HCT116 (cell line): ENCODE data around the gene PDIK1L. TPM values are rescaled to one million over a fixed set of nuclear protein-coding genes. Genes with fewer than 3 reads are reported as not detected.

Experiments used
- ATAC-seq: fragments of 200-7000 bp; cut with Tn5 transposase; 2 replicates; pipeline ENCODE4 v1.9.1; 2020; ENCODE audit warnings: mild to moderate bottlenecking, moderate library complexity
- Bru-seq: library from RNA; stranded (reverse); fragments of 400-500 nt; gene quantifications from one replicate; lab custom pipeline; 2021; lab: Mats Ljungman, UMichigan
- BruChase-seq, 2 experiments: library from RNA; stranded (reverse); fragments of 400-500 nt; gene quantifications; one replicate each; lab custom pipeline; 2021; lab: Mats Ljungman, UMichigan
- BruUV-seq: library from RNA; stranded (reverse); fragments of 400-500 nt; replicated peaks from 2 replicates; lab custom pipeline; 2021; lab: Mats Ljungman, UMichigan
- CTCF ChIA-PET: fragments of 300-600 bp; sonication (Branson Sonifier 250); formaldehyde crosslinking; loops from one replicate; lab custom pipeline; 2021; ENCODE audit warnings: antibody characterized with exemption; lab: Charles Lee
- POLR2A ChIA-PET: fragments of 300-600, 350-600 bp; sonication (Branson Sonifier 250); formaldehyde crosslinking; loops from one replicate; lab custom pipeline; 2021; ENCODE audit warnings: antibody characterized with exemption; lab: Charles Lee
- RAD21 ChIA-PET, 2 experiments: fragments of 300-600 bp; sonication (Branson Sonifier 250); formaldehyde crosslinking; loops; one replicate each; lab custom pipeline; 2023; ENCODE audit warnings: low total read pairs in 2 of 2; ENCODE audit not compliant: uncharacterized antibody in 2 of 2, unreplicated experiment in 2 of 2, low non-redundant PET in 1 of 2; lab: Charles Lee
- DNase-seq: peaks from one replicate; pipeline ENCODE4 v3.0.0-alpha.2; 2010; ENCODE audit warnings: low read depth, low spot score
- H2AFZ ChIP-seq: fragments of 200-600 bp; shearing (Covaris generic), sonication (generic); 2 replicates; pipeline ENCODE4 v1.6.1; 2017; ENCODE audit warnings: low read depth, mixed run types, mixed read lengths, antibody characterized with exemption, low read length; ENCODE audit not compliant: poor library complexity, severe bottlenecking
- H3K27ac ChIP-seq: 2 replicates; pipeline ENCODE4 v1.5.1; 2012; ENCODE audit warnings: low read depth, low read length
- H3K27me3 ChIP-seq: fragments of 200-600 bp; sonication (generic); 2 replicates; pipeline ENCODE4 v1.6.1; 2016; ENCODE audit warnings: mixed run types, low read length, mixed read lengths; ENCODE audit not compliant: insufficient read depth
- H3K36me3 ChIP-seq, 2 experiments: fragments of 200-500 bp in 1 of 2; fragments of 200-600 bp in 1 of 2; sonication (Bioruptor generic) in 1 of 2; sonication (generic) in 1 of 2; 2 replicates each; pipeline versions ENCODE4 v1.5.1 to v1.6.1; 2014 to 2016; ENCODE audit warnings: low read length in 2 of 2, inconsistent platforms in 1 of 2, mixed read lengths in 1 of 2, mixed run types in 1 of 2; ENCODE audit not compliant: insufficient read depth in 2 of 2, control insufficient read depth in 1 of 2
- H3K4me1 ChIP-seq, 2 experiments: fragments of 200-600 bp in 1 of 2; sonication (generic) in 1 of 2; 2 replicates each; pipeline versions ENCODE4 v1.5.1 to v1.6.1; 2012 to 2017; ENCODE audit warnings: low read length in 2 of 2, inconsistent platforms in 1 of 2, mild to moderate bottlenecking in 1 of 2, mixed read lengths in 1 of 2, mixed run types in 1 of 2, moderate library complexity in 1 of 2; ENCODE audit not compliant: insufficient read depth in 2 of 2, control insufficient read depth in 1 of 2
- H3K4me2 ChIP-seq: fragments of 200-600 bp; sonication (generic); 2 replicates; pipeline ENCODE4 v1.6.1; 2017; ENCODE audit warnings: mixed run types, low read length, mixed read lengths
- H3K4me3 ChIP-seq, 2 experiments: fragments of 200-600 bp in 1 of 2; sonication (generic) in 1 of 2; replicated peaks in 1 of 2; 2 replicates each; pipeline ENCODE4 v1.5.1; 2011 to 2016; ENCODE audit warnings: low read length in 2 of 2, control low read depth in 1 of 2, low read depth in 1 of 2, mild to moderate bottlenecking in 1 of 2, mixed read lengths in 1 of 2, mixed run types in 1 of 2
- H3K79me2 ChIP-seq: fragments of 200-600 bp; sonication (generic); 2 replicates; pipeline ENCODE4 v1.6.1; 2017; ENCODE audit warnings: mild to moderate bottlenecking, mixed run types, low read length, moderate library complexity, mixed read lengths; ENCODE audit not compliant: insufficient read depth
- H3K9ac ChIP-seq: fragments of 200-600 bp; sonication (generic); 2 replicates; pipeline ENCODE4 v1.6.1; 2016; ENCODE audit warnings: low read length, mixed read lengths
- H3K9me2 ChIP-seq: fragments of 200-600 bp; sonication (generic), shearing (Covaris generic); 2 replicates; pipeline ENCODE4 v1.6.1; 2017; ENCODE audit warnings: mixed run types, mild to moderate bottlenecking, moderate library complexity; ENCODE audit not compliant: insufficient read depth
- H3K9me3 ChIP-seq, 2 experiments: fragments of 200-500 bp in 1 of 2; fragments of 200-600 bp in 1 of 2; sonication (Bioruptor generic) in 1 of 2; sonication (generic) in 1 of 2; 2 replicates each; pipeline ENCODE4 v1.6.1; 2014 to 2017; ENCODE audit warnings: low read length in 2 of 2, mixed read lengths in 2 of 2, inconsistent platforms in 1 of 2, low read depth in 1 of 2, mild to moderate bottlenecking in 1 of 2, mixed run types in 1 of 2, moderate library complexity in 1 of 2; ENCODE audit not compliant: control insufficient read depth in 1 of 2, insufficient read depth in 1 of 2
- H4K20me1 ChIP-seq: fragments of 200-600 bp; sonication (generic), shearing (Covaris generic); 2 replicates; pipeline ENCODE4 v1.6.1; 2017; ENCODE audit warnings: mixed run types, mild to moderate bottlenecking, moderate library complexity; ENCODE audit not compliant: insufficient read depth
- EGR1 ChIP-seq: IDR thresholded peaks from 2 replicates; pipeline ENCODE4 v1.6.1; 2012; ENCODE audit warnings: low read depth
- ELF1 ChIP-seq: IDR thresholded peaks from 2 replicates; pipeline ENCODE4 v1.6.1; 2012; ENCODE audit warnings: low read depth, borderline replicate concordance
- MAX ChIP-seq: IDR thresholded peaks from 2 replicates; pipeline ENCODE4 v1.6.1; 2012
- POLR2A ChIP-seq: IDR thresholded peaks from 2 replicates; pipeline ENCODE4 v1.7.0; 2011; ENCODE audit warnings: borderline replicate concordance; ENCODE audit not compliant: insufficient read depth, insufficient read length; ENCODE audit errors: extremely low read depth
- POLR2AphosphoS5 ChIP-seq: IDR thresholded peaks from 2 replicates; pipeline ENCODE4 v1.6.1; 2011; ENCODE audit warnings: mild to moderate bottlenecking, low read depth, low read length, moderate library complexity
- SIN3A ChIP-seq: IDR thresholded peaks from 2 replicates; pipeline ENCODE4 v1.6.1; 2012; ENCODE audit warnings: low read depth
- SP1 ChIP-seq: IDR thresholded peaks from 2 replicates; pipeline ENCODE4 v1.6.1; 2012; ENCODE audit warnings: low read depth
- YY1 ChIP-seq: IDR thresholded peaks from 2 replicates; pipeline ENCODE4 v1.6.1; 2011; ENCODE audit warnings: low read length, low read depth, moderate library complexity, mild to moderate bottlenecking; ENCODE audit not compliant: insufficient replicate concordance; ENCODE audit errors: extremely low read depth
- ZFX ChIP-seq: fragments of 450-650 bp; IDR thresholded peaks from 2 replicates; pipeline ENCODE4 v1.6.1; 2017
- intact Hi-C: fragments of 100-400 bp; cut with micrococcal nuclease; formaldehyde crosslinking; loops from 2 replicates; pipeline ENCODE4 v1.10.0; 2022
- long read RNA-seq: library from polyadenylated mRNA; unstranded; transcript quantifications from one replicate; pipeline ENCODE4 v2.0.0, GENCODE V29; 2021; ENCODE audit not compliant: unreplicated experiment
- polyA plus RNA-seq: library from polyadenylated mRNA; unstranded; fragments of >200 nt; gene quantifications from 2 replicates; pipeline ENCODE4 v1.2.1, GENCODE V29; 2012; ENCODE audit warnings: missing spikeins
- total RNA-seq: library from RNA; stranded (reverse); gene quantifications from one replicate; pipeline ENCODE4 v1.2.1, GENCODE V29; 2021; ENCODE audit not compliant: unreplicated experiment
- TF ChIP-seq, protein P1 (sequence below): IDR thresholded peaks from 2 replicates; pipeline ENCODE4 v1.6.1; 2012
- TF ChIP-seq, protein P2 (sequence below), 3 experiments: fragments of 200-600 bp in 1 of 3; sonication (generic) in 1 of 3; IDR thresholded peaks in 2 of 3; conservative IDR thresholded peaks in 1 of 3; 2 replicates each; pipeline ENCODE4 v1.5.1; 2012 to 2017; ENCODE audit warnings: low read depth in 2 of 3, low read length in 2 of 3, antibody characterized with exemption in 1 of 3, borderline replicate concordance in 1 of 3, control low read depth in 1 of 3, mild to moderate bottlenecking in 1 of 3, mixed read lengths in 1 of 3, mixed run types in 1 of 3, moderate library complexity in 1 of 3; ENCODE audit not compliant: insufficient read depth in 1 of 3
- TF ChIP-seq, protein P3 (sequence below): IDR thresholded peaks from 2 replicates; pipeline ENCODE4 v1.6.1; 2011; ENCODE audit warnings: mild to moderate bottlenecking, low read length, moderate library complexity; ENCODE audit not compliant: insufficient replicate concordance; ENCODE audit errors: extremely low read depth

The PDIK1L gene
- 8.8 TPM for total RNA-seq
- 2.8 and 3.2 TPM in 2 replicates for polyA plus RNA-seq
- Bru-seq, nascent RNA = percentile 71 among the genes with signal in this experiment
- BruChase-seq, experiment 1, labeled RNA remaining after a 6-hour chase = percentile 58 among the genes with signal in this experiment
- BruChase-seq, experiment 2, labeled RNA remaining after a 2-hour chase = percentile 86 among the genes with signal in this experiment
- long read RNA-seq, full-length matches to known transcripts = 29 of 36 reads
- long read RNA-seq, partial matches to known transcripts = 0 of 36 reads
- long read RNA-seq, other reads (novel, unspliced or antisense) = 7 of 36 reads

DNA sequence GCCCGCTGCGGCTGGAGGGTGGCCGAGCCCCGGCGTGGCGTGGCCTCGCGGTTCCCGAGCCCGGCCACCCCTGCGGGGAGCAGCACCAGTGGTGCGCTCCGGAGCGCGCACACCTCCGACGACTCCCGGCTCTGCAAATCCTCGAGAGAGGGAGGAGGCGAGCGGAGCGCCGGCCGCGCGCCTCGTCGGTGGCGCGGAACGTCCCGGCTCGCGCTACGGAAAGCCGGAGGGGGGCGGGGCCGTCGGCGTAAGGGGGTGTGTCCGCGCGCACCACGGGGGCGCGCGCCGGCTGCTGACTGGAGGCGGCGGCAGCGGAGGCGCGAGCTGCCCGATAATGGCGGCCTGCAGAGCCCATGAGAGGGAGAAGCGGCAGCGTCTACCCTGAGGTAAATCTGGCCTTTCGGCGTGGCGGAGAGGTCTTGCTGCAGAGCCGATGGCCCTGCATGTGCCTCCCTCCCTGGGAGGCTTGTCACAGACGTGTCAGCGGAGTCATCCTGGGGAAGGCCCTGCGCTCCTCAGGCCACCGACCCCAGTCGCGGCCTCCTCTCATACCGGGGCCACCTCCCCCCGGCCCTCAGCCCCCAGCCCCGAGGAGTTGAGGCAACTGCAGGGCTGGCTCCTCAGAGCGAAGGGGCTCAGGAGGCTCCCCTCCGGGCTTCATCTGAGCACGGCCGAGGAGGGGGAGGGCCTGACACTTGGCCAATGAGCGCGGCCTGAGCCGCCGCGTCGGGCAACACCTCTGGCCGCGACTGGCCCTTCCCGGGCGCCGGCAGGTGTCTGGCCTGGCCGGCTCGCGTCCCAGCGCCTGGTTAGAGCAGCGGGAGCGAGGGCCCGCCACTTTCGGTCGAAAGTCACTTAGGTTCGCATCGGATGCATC is at the start of gene PDIK1L:
Gene PDIK1L (plus strand): TSS at position 295 of the 877 bp plus-strand sequence. CDS start 2,485 bp downstream, outside the sequence.
- H3K9me3 ChIP-seq = no peaks in the 10 kb centered on the region
- peaks cover 14 to 21% of the 10 kb centered on the region in 2 experiments for H3K4me1 ChIP-seq
- peak within 1 kb of the TSS; percentile 97 for H3K9ac ChIP-seq
- no peaks in the 10 kb centered on the region for H3K27me3 ChIP-seq
- intact Hi-C loops = loop anchor here (1.0 to 2.0 kb wide), 3 partner anchors 34 to 279 kb away; no protein-coding TSS in a partner anchor
- H3K36me3 ChIP-seq = peaks cover 3 to 9% of the 10 kb centered on the region in 2 experiments; a peak in 1 of 4 replicates
- peak; percentile 93 for DNase-seq
- ATAC-seq = peak; percentile 84
- H3K9me2 ChIP-seq = no peaks in the 10 kb centered on the region
- peak within 1 kb of the TSS; percentile 94 to 98 for H3K4me3 ChIP-seq
- peak within 1 kb of the TSS; percentile 76 for H2AFZ ChIP-seq
- ChIA-PET CTCF (interaction anchor here (1.0 to 1.6 kb wide), 4 partner anchors 31 to 280 kb away, joined by 3 to 5 read pairs (median 4); no protein-coding TSS in a partner anchor), RAD21 (interaction anchor here in 1 of 2 experiments (0.5 to 0.7 kb wide), 2 partner anchors 73 to 284 kb away, joined by 3 to 5 read pairs; no protein-coding TSS in a partner anchor), POLR2A (interaction anchor here (0.8 to 1.5 kb wide), 6 partner anchors 9 to 219 kb away, joined by 3 to 4 read pairs (median 4); no protein-coding TSS in a partner anchor)
- H3K79me2 ChIP-seq = peaks cover 13% of the 10 kb centered on the region
- no peaks in the 10 kb centered on the region for H4K20me1 ChIP-seq
- peak within 1 kb of the TSS; percentile 89 for H3K27ac ChIP-seq
- TF ChIP-seq ZFX (peak; percentile 57), POLR2A (peak; percentile 43), ELF1 (no peak), POLR2AphosphoS5 (peak; percentile 55; the same call in 1 of the 2 replicates), SP1 (peak; percentile 69), YY1 (peak; percentile 89), EGR1 (0 out of 2 replicates have a peak, but pooled peaks have one; percentile 52), MAX (peak; percentile 68), SIN3A (peak; percentile 63)
- TF ChIP-seq, protein P1, sequence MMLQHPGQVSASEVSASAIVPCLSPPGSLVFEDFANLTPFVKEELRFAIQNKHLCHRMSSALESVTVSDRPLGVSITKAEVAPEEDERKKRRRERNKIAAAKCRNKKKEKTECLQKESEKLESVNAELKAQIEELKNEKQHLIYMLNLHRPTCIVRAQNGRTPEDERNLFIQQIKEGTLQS = no peak
- TF ChIP-seq, protein P2, sequence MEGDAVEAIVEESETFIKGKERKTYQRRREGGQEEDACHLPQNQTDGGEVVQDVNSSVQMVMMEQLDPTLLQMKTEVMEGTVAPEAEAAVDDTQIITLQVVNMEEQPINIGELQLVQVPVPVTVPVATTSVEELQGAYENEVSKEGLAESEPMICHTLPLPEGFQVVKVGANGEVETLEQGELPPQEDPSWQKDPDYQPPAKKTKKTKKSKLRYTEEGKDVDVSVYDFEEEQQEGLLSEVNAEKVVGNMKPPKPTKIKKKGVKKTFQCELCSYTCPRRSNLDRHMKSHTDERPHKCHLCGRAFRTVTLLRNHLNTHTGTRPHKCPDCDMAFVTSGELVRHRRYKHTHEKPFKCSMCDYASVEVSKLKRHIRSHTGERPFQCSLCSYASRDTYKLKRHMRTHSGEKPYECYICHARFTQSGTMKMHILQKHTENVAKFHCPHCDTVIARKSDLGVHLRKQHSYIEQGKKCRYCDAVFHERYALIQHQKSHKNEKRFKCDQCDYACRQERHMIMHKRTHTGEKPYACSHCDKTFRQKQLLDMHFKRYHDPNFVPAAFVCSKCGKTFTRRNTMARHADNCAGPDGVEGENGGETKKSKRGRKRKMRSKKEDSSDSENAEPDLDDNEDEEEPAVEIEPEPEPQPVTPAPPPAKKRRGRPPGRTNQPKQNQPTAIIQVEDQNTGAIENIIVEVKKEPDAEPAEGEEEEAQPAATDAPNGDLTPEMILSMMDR (IDR thresholded peaks at IDR 0.05 in 2 of 3, conservative IDR thresholded peaks at IDR 0.05 in 1 of 3; ENCODE audit: borderline replicate concordance in 1 of 3, insufficient read depth in 1 of 3, low read depth in 2 of 3, low read length in 2 of 3) = no peak
- TF ChIP-seq, protein P3, sequence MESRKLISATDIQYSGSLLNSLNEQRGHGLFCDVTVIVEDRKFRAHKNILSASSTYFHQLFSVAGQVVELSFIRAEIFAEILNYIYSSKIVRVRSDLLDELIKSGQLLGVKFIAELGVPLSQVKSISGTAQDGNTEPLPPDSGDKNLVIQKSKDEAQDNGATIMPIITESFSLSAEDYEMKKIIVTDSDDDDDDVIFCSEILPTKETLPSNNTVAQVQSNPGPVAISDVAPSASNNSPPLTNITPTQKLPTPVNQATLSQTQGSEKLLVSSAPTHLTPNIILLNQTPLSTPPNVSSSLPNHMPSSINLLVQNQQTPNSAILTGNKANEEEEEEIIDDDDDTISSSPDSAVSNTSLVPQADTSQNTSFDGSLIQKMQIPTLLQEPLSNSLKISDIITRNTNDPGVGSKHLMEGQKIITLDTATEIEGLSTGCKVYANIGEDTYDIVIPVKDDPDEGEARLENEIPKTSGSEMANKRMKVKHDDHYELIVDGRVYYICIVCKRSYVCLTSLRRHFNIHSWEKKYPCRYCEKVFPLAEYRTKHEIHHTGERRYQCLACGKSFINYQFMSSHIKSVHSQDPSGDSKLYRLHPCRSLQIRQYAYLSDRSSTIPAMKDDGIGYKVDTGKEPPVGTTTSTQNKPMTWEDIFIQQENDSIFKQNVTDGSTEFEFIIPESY = peak; percentile 80
- H3K4me2 ChIP-seq = peak within 1 kb of the TSS; percentile 98
- BruUV-seq = no TSS peak
